GM21529 (cell line): ENCODE results near the gene DMD.
"Not testable (repeated sequence)": the region's sequence is repeated elsewhere in the genome, so short reads cannot be mapped to it uniquely, and the experiment has no call there.

ENCODE experiments used
- ATAC-seq: cut with Tn5 transposase; IDR thresholded peaks from one replicate; pipeline ENCODE4 v1.9.1; 2021; ENCODE audit not compliant: unreplicated experiment

DMD gene

GRCh38 chrX:32662516-32662915 lies 548.8 kb downstream of the DMD start:
- no peak for ATAC-seq

GRCh38 chrX:32644476-32645245 lies 566.7 kb downstream of the DMD start:
- no peak for ATAC-seq

GRCh38 chrX:32642283-32642682 lies 569.1 kb downstream of the DMD start:
- no peak for ATAC-seq

GRCh38 chrX:32618154-32618553 lies 593.2 kb downstream of the DMD start:
- ATAC-seq: no peak

- ATAC-seq: no peak
Measured at GRCh38 chrX:32614707-32615106, 596.6 kb downstream of the DMD start.

GRCh38 chrX:32599156-32599555 lies 612.2 kb downstream of the DMD start:
- no peak for ATAC-seq

GRCh38 chrX:32598707-32599106 lies 612.6 kb downstream of the DMD start:
- ATAC-seq: no peak

- ATAC-seq: no peak
Measured at GRCh38 chrX:32597777-32598176, 613.6 kb downstream of the DMD start.

- ATAC-seq: no peak
Measured at GRCh38 chrX:32592786-32593185, 618.6 kb downstream of the DMD start.

GRCh38 chrX:32591589-32591988 lies 619.8 kb downstream of the DMD start:
- ATAC-seq: no peak

- no peak for ATAC-seq
Measured at GRCh38 chrX:32582729-32583128, 628.6 kb downstream of the DMD start.

- no peak for ATAC-seq
Measured at GRCh38 chrX:32576885-32577284, 634.5 kb downstream of the DMD start.

GRCh38 chrX:32572644-32573043 lies 638.7 kb downstream of the DMD start:
- ATAC-seq: no peak

- ATAC-seq: no peak
Measured at GRCh38 chrX:32571579-32571978, 639.8 kb downstream of the DMD start.

- ATAC-seq: no peak
Measured at GRCh38 chrX:32562261-32562660, 649.1 kb downstream of the DMD start.

GRCh38 chrX:32545101-32545500 lies 666.2 kb downstream of the DMD start:
- no peak for ATAC-seq

- ATAC-seq: no peak
Measured at GRCh38 chrX:32538554-32538953, 672.8 kb downstream of the DMD start.

GRCh38 chrX:32533848-32534247 lies 677.5 kb downstream of the DMD start:
- ATAC-seq: peak; percentile 70

GRCh38 chrX:32532262-32532661 lies 679.1 kb downstream of the DMD start:
- ATAC-seq: no peak

GRCh38 chrX:32530802-32531403 lies 680.4 kb downstream of the DMD start:
- ATAC-seq: peak; percentile 70

GRCh38 chrX:32528451-32528850 lies 682.9 kb downstream of the DMD start:
- ATAC-seq: not testable (repeated sequence)

- ATAC-seq: no peak
Measured at GRCh38 chrX:32525234-32525633, 686.1 kb downstream of the DMD start.

GRCh38 chrX:32524385-32524784 lies 687.0 kb downstream of the DMD start:
- no peak for ATAC-seq
